HepG2 (cell line): Measurements from ENCODE around the gene GDF15. TPM values are rescaled to one million over a fixed set of nuclear protein-coding genes. Genes with fewer than 3 reads are reported as not detected.
A peak's percentile ranks its signal among the peaks of the same experiment; 100 is the strongest.

ENCODE experiments used
- ARHGAP35 ChIP-seq: sonication (generic); formaldehyde crosslinking; IDR thresholded peaks from 2 replicates; pipeline ENCODE4 v1.9.0; 2022; ENCODE audit warnings: mild to moderate bottlenecking, inconsistent platforms, moderate library complexity, missing genetic modification reagents, borderline replicate concordance
- DNMT1 ChIP-seq: sonication (generic); formaldehyde crosslinking; IDR thresholded peaks from 2 replicates; pipeline ENCODE4 v1.5.1; 2020; ENCODE audit warnings: mild to moderate bottlenecking, missing genetic modification reagents
- HNF4A ChIP-seq: sonication (generic); formaldehyde crosslinking; IDR thresholded peaks from 2 replicates; pipeline ENCODE4 v1.4.0; 2020; ENCODE audit warnings: missing genetic modification reagents
- SAP130 ChIP-seq: IDR thresholded peaks from 2 replicates; pipeline ENCODE4 v1.6.1; 2016; ENCODE audit warnings: low read depth
- TBP ChIP-seq: sonication (generic); formaldehyde crosslinking; IDR thresholded peaks from 2 replicates; pipeline ENCODE4 v1.5.0; 2020; ENCODE audit warnings: missing genetic modification reagents
- TCF7 ChIP-seq: sonication (generic); IDR thresholded peaks from 2 replicates; pipeline ENCODE4 v1.6.1; 2016; ENCODE audit warnings: antibody characterized with exemption, low read depth
- TEF ChIP-seq: sonication (generic); formaldehyde crosslinking; IDR thresholded peaks from 2 replicates; pipeline ENCODE4 v1.5.0; 2020; ENCODE audit warnings: missing genetic modification reagents
- TRAFD1 ChIP-seq: sonication (generic); formaldehyde crosslinking; IDR thresholded peaks from 2 replicates; pipeline ENCODE4 v1.5.1; 2020; ENCODE audit warnings: missing genetic modification reagents, mild to moderate bottlenecking, borderline replicate concordance
- ZFYVE20 ChIP-seq: sonication (generic); formaldehyde crosslinking; IDR thresholded peaks from 2 replicates; pipeline ENCODE4 v1.8.0; 2023; ENCODE audit warnings: low read depth, mild to moderate bottlenecking, moderate library complexity, missing genetic modification reagents, borderline replicate concordance
- ZNF136 ChIP-seq: sonication (generic); formaldehyde crosslinking; IDR thresholded peaks from 2 replicates; pipeline ENCODE4 v1.8.1; 2022; ENCODE audit warnings: low read depth, mild to moderate bottlenecking, moderate library complexity, missing genetic modification reagents
- ZNF180 ChIP-seq: sonication (generic); formaldehyde crosslinking; IDR thresholded peaks from 2 replicates; pipeline ENCODE4 v1.4.0; 2020; ENCODE audit warnings: low read depth, missing genetic modification reagents, borderline replicate concordance
- ZNF24 ChIP-seq: fragments of 450-650 bp; IDR thresholded peaks from 2 replicates; pipeline ENCODE4 v1.6.1; 2017; ENCODE audit warnings: antibody characterized with exemption, mild to moderate bottlenecking
- polyA plus RNA-seq, 8 experiments: library from polyadenylated mRNA; depleted of rRNA in 3 of 8; stranded (reverse) in 7 of 8; unstranded in 1 of 8; fragments of >200 nt; fragmentation: Illumina TruSeq in 4 of 8; extraction: Trizol in 4 of 8; gene quantifications; 2 replicates each; pipeline versions ENCODE4 v1.2.1 to v1.2.3, GENCODE V29; 2011 to 2016; ENCODE audit warnings: low read depth in 4 of 8, missing spikeins in 1 of 8, mixed read lengths in 1 of 8; ENCODE audit not compliant: insufficient read depth in 1 of 8
- total RNA-seq, 5 experiments: library from RNA; depleted of rRNA; stranded (reverse); fragments of >200 nt; fragmentation: Illumina TruSeq; extraction: Trizol; gene quantifications; 2 replicates each; pipeline ENCODE4 v1.2.3, GENCODE V29; 2016; ENCODE audit warnings: low read depth in 1 of 5
- TF ChIP-seq, protein P1 (sequence below): sonication (generic); formaldehyde crosslinking; IDR thresholded peaks from 2 replicates; pipeline ENCODE4 v1.5.0; 2020; ENCODE audit warnings: mild to moderate bottlenecking, missing genetic modification reagents, moderate library complexity
- TF ChIP-seq, protein P2 (sequence below): sonication (generic); formaldehyde crosslinking; IDR thresholded peaks from 2 replicates; pipeline ENCODE4 v1.9.0; 2022; ENCODE audit warnings: missing genetic modification reagents, mild to moderate bottlenecking, borderline replicate concordance
- TF ChIP-seq, protein P3 (sequence below): sonication (generic); formaldehyde crosslinking; IDR thresholded peaks from 2 replicates; pipeline ENCODE4 v1.5.0; 2020; ENCODE audit warnings: mild to moderate bottlenecking, missing genetic modification reagents
- TF ChIP-seq, protein P4 (sequence below): sonication (generic); formaldehyde crosslinking; IDR thresholded peaks from 2 replicates; pipeline ENCODE4 v1.4.0; 2020; ENCODE audit warnings: mild to moderate bottlenecking, missing genetic modification reagents
- TF ChIP-seq, protein P5 (sequence below): sonication (generic); formaldehyde crosslinking; IDR thresholded peaks from 2 replicates; pipeline ENCODE4 v1.4.0; 2020; ENCODE audit warnings: mild to moderate bottlenecking, missing genetic modification reagents

The GDF15 gene
- total and polyA plus RNA-seq, 2 of the 13 experiments (the other 11 are each of a cell fraction or from before 2014, with no cell fraction given): 146 to 422 TPM

GRCh38 chr19:18396471-18397241 is 10.7 kb downstream of the GDF15 start (continued):
- TF ChIP-seq TRAFD1 (CRISPR knock-in tag) (no peak), ARHGAP35 (CRISPR knock-in tag) (0 out of 2 replicates have a peak, but pooled peaks have one; percentile 38), ZNF24 (no peak), ZNF136 (CRISPR knock-in tag) (no peak), TEF (CRISPR knock-in tag) (no peak), HNF4A (peak; percentile 57; the same call in 1 of the 2 replicates), TCF7 (no peak), DNMT1 (CRISPR knock-in tag) (no peak), ZNF180 (CRISPR knock-in tag) (no peak), TBP (CRISPR knock-in tag) (no peak), SAP130 (CRISPR knock-in tag) (peak; percentile 56), ZFYVE20 (CRISPR knock-in tag) (no peak)
- TF ChIP-seq, protein P1, sequence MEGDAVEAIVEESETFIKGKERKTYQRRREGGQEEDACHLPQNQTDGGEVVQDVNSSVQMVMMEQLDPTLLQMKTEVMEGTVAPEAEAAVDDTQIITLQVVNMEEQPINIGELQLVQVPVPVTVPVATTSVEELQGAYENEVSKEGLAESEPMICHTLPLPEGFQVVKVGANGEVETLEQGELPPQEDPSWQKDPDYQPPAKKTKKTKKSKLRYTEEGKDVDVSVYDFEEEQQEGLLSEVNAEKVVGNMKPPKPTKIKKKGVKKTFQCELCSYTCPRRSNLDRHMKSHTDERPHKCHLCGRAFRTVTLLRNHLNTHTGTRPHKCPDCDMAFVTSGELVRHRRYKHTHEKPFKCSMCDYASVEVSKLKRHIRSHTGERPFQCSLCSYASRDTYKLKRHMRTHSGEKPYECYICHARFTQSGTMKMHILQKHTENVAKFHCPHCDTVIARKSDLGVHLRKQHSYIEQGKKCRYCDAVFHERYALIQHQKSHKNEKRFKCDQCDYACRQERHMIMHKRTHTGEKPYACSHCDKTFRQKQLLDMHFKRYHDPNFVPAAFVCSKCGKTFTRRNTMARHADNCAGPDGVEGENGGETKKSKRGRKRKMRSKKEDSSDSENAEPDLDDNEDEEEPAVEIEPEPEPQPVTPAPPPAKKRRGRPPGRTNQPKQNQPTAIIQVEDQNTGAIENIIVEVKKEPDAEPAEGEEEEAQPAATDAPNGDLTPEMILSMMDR (CRISPR knock-in tag): no peak
- TF ChIP-seq, protein P2, sequence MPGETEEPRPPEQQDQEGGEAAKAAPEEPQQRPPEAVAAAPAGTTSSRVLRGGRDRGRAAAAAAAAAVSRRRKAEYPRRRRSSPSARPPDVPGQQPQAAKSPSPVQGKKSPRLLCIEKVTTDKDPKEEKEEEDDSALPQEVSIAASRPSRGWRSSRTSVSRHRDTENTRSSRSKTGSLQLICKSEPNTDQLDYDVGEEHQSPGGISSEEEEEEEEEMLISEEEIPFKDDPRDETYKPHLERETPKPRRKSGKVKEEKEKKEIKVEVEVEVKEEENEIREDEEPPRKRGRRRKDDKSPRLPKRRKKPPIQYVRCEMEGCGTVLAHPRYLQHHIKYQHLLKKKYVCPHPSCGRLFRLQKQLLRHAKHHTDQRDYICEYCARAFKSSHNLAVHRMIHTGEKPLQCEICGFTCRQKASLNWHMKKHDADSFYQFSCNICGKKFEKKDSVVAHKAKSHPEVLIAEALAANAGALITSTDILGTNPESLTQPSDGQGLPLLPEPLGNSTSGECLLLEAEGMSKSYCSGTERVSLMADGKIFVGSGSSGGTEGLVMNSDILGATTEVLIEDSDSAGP (CRISPR knock-in tag): peak; percentile 67
- TF ChIP-seq, protein P3, sequence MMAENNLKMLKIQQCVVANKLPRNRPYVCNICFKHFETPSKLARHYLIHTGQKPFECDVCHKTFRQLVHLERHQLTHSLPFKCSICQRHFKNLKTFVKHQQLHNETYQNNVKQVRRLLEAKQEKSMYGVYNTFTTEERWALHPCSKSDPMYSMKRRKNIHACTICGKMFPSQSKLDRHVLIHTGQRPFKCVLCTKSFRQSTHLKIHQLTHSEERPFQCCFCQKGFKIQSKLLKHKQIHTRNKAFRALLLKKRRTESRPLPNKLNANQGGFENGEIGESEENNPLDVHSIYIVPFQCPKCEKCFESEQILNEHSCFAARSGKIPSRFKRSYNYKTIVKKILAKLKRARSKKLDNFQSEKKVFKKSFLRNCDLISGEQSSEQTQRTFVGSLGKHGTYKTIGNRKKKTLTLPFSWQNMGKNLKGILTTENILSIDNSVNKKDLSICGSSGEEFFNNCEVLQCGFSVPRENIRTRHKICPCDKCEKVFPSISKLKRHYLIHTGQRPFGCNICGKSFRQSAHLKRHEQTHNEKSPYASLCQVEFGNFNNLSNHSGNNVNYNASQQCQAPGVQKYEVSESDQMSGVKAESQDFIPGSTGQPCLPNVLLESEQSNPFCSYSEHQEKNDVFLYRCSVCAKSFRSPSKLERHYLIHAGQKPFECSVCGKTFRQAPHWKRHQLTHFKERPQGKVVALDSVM: 0 out of 2 replicates have a peak, but pooled peaks have one; percentile 46
- TF ChIP-seq, protein P4, sequence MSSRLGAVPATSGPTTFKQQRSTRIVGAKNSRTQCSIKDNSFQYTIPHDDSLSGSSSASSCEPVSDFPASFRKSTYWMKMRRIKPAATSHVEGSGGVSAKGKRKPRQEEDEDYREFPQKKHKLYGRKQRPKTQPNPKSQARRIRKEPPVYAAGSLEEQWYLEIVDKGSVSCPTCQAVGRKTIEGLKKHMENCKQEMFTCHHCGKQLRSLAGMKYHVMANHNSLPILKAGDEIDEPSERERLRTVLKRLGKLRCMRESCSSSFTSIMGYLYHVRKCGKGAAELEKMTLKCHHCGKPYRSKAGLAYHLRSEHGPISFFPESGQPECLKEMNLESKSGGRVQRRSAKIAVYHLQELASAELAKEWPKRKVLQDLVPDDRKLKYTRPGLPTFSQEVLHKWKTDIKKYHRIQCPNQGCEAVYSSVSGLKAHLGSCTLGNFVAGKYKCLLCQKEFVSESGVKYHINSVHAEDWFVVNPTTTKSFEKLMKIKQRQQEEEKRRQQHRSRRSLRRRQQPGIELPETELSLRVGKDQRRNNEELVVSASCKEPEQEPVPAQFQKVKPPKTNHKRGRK (CRISPR knock-in tag): 0 out of 2 replicates have a peak, but pooled peaks have one; percentile 10
- TF ChIP-seq, protein P5, sequence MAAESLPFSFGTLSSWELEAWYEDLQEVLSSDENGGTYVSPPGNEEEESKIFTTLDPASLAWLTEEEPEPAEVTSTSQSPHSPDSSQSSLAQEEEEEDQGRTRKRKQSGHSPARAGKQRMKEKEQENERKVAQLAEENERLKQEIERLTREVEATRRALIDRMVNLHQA (CRISPR knock-in tag): no peak
